Measurements from ENCODE around the gene ANKS1A. TPM values are rescaled to one million over a fixed set of nuclear protein-coding genes. Genes with fewer than 3 reads are reported as not detected.
"Not testable (repeated sequence)": the region's sequence is repeated elsewhere in the genome, so short reads cannot be mapped to it uniquely, and the experiment has no call there.

The ANKS1A gene
- polyA plus RNA-seq, 1 donor = 64.0 TPM

DNA sequence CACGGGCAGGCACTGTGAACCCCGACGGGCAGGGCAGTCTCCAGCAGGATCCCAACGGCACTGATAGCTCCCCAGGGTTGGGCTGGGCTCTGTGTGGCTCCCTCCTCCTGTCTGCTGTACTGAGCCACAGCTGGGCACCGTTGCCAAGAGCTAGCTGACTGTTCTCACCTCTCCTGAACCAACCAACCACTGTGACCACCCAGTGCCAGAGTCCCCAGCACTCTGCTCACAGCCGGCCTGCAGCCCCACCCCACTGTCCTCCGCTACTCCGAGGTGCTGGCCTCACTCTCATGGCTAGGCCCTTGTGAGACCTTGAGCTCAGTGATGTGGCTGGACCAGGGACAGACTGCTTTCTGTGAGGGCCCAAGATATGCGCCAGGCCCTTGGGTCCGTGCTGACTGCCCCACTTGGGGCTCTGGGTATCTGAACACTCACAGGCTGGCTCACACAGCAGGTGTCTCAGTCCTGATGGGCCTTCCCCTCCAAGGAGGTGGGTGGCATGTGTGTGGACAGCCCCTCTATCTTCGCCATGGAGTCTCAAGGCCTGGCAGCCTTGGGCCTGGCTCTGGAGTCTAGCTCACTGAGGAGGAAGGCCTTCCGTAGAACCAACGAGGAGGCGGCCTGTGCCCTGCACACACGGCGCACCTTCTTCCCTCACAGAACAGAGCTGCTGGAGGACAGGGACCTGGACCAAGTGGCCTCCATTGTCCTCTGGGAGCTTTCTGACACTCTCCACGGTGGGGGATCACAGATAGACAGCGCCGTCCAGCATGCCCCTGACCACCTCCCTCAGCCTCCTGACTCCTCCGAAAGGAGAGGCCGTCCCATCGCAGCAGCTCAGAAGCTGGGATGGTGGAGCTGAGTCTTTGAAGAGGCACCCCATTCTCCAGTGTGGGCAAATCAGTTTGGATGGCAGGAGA, 198.6 kb downstream of the ANKS1A start:
- DNase-seq = no peak

DNA sequence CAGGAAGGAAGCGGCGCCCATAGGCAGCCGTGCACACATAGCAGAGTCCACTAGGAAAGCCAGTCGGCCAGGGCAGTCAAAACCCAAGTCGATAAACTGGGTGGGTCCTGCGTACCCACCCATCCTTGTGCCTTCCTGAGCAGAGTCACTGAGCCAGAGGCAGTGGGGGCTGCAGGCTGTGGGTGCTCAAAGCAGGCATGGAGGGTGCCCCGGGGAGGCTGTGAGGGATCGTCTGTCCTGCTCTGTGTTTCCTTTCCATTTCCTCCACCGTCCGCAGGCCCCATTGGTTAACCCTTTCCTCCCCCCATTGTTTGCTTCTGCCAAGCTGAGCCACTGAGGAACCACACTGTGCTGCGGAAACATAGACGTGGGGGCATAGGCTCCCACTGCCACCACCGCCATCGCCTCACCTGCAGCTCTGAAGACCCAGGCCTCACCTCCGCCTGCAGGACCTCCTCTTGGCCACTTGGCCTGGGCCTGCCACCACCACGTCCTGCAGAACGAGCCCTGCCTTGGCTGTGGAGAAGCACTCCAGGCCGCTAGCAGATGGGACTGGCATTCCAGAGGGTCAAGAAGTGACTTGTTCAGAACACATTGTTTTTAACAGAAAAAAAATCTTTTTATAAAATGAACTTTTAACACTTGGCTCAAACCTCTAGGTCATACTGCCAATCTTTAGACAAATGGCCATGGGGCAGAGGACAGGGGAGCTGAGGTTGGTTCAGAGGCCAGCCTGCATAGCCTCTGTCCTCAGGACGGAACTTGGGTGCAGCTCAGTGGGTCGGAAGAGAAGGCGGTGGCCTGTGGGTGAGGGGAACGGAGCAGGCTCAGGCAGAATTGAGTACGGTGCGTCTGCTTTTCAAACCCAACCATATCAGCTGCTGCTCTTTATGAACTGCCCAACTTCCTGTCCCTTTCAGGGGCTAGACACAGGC, 199.5 kb downstream of the ANKS1A start:
- no peak for DNase-seq

DNA sequence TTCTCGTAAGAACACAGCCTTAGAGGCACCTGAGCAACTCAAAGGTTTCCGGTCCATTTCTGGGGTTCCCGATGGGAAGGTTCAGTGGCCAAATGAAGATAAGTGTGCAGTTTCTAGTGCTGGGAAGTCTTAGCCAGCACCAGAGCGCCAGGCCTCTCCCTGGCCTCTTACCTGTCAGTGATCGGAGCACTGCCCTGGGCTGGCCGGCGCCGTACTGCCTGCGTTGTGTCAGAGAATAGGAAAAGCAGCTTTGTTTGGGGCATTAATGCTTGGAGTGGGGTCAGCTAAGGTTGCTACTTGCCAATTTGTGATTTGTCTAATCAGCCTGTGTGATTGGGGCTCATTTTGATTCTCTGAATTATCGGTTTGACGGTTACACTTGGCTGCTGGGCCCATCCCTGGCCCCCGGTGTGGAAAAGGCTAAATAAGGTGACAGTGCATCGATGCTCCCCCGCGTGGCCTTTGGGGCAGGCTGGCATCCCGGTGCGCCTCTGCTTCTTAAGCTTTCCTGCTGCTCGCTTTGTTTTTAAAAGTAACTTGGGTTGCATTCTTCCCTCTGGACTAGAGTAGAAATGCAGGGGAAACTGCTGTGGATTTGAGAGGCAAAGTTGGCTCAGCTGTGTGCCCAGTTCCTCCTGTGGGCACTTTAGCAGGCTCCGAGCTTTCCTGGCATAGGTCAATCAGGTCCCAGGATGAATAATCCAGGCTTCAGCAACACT, 200.3 kb downstream of the ANKS1A start:
- DNase-seq = no peak

DNA sequence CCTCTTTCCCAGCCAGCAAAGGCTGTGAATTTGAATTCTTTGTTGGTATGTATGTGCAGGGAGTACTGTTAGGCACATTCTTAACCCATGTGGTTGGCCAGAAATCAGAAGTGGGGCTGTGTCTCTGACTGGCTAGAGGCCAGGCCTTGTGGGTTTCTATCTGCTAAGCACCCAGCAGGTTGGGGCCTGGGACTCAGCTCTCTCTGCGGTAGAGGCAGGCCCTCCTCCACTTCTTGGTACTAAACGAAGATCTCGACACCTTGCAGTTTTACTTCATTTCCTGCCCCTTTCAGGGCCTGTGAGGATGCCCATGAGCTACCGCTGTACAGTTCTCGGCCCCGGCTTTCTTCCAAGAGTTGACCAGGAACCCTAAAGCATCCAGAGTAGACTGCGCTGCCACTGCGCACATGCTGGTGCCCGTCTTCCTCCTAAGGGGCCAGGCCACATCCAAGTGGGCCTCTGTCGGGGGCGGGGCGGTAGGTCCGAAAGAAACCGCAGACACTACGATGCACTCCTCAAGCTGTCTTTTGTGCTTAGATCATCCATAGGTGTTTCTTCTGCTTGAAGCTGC, 201.0 kb downstream of the ANKS1A start:
- no peak for DNase-seq

DNA sequence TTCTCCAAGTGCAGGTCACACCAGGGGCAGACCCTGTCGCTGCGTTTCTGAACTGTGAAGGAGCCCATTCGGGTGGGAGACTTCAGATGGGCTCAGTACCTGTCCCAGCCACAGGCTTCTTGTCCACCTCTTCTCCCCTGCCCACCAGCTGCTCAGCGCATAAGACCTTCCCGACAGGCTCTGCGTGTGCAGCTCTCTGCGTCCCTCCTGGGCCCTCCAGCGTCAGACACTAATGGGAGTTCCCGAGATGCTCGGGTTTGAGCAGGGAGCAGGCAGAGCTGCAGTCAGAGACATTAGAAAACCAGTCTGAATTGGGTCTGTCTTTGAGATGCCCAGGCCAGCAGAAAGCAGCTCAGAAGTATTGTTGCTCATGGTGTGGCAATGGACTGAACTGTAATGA, 201.7 kb downstream of the ANKS1A start:
- no peak for DNase-seq

DNA sequence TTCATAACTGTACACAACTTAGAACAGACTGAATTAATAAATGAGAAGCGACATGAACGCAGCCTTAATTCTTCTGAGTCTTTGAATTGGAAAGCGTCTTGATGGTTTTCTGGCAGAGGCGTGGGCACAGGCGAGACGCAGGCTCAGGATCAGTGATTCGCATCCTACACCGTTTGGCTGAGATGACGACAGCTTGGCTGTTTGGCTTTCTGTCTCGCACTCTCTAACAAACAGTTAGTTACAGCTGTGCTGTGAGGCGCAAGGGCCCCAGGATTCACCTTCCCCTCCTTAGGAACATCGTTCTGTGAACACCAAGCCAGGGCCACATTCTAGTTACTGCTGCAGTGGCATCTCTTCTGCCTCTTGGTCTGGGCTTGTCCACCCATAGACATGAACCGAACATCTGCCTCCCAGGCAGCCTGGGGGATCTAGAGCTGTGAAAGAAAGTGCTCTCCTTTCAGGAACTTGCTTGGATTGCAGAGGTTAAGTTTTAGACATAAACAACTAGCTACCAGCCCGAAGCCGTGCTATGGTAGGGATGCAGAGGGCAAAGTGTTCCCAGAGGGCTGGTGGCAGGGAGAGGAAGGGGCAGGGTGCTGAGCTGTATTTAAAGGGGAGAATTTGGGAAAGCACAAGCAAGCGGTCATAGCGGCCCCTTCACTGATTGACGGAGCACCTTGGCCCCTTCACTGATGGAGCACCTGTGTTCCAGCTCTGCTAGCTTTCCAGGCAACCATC, 202.5 kb downstream of the ANKS1A start:
- no peak for DNase-seq

DNA sequence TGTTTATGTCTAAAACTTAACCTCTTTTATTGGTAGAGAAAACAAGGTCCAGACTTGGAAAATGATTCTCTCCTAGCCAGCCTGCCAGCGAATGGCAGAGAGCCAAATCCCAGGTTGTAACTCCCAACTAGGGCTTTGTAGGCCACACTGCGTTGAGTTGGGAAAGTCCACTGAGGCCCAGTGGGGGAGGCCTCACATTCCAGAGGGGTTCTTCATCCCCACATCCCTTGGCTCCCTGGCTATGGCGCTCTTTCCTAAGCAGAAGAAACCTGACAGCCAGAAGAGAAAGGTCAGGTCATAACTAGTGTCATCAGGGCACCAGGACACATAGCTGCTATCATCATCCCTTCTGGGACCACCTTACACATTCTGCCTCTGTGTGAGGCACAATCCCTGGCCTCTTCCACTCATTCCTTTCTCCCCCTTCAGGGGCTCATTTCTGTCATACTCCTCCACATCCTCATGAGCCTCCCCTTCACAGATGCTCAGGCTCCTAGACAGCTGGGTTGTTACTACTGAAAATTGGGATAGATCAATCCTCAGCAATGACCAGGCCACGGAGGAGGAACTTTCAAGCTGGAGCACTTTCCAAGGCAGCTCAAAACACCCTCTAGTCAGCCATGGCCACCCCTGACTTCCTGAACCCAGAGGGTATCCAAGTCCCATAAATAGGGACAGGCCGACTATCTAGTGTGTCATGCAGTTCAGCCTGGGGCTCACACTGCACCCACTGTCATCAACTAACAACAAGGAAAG, 203.5 kb downstream of the ANKS1A start:
- no peak for DNase-seq

DNA sequence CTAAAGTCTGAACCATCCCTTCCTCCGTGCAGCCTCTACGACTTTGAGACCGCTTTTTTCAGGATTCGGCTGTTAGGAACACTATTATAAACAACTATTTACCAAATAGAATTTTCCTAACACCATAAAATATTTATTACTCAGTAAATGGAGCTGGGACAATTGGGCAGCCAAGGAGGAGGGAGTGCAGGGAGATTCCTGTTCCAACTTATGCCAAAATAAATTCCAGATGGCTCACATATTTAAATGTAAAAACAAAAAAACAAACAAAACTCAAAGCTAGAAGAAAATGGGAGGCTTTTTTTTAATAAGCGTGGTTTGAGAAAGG, 204.0 kb downstream of the ANKS1A start:
- no peak for DNase-seq

DNA sequence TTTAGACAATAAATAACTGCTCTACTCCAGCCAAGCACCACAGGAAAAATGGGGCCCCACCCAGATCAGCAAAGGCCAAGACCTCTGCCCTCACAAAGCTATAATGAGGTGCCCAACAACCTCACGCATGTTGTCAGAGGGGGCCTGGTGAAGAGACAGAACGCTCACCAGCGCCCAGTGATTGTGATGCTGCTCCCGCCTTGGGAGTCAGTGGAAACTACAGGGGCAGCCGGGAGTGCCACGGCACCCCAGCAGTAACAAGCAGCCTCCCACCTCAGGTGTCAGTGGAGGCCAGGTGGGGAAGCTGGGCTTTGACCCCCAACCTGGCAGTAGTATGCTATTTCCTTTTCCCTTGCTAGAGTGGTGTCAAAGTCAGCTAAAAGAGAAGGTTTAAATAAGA, 204.7 kb downstream of the ANKS1A start:
- DNase-seq = no peak

DNA sequence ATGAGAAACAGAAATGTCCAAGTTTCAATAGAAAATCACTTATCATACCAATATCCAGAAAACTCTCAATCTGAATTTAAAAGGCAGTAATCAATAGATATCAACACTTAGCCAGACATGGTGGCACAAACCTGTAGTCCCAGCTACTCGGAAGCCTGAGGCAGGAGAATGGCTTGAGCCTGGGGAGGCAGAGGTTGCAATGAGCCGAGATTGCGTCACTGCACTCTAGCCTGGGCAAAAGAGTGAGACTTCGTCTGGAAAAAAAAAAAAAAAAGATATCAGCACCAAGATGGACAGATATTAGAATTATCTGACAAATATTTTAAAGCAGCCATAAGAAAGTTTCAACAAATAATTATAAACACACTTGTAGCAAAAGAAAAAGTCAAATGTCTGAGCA, 205.1 kb downstream of the ANKS1A start:
- no peak for DNase-seq

DNA sequence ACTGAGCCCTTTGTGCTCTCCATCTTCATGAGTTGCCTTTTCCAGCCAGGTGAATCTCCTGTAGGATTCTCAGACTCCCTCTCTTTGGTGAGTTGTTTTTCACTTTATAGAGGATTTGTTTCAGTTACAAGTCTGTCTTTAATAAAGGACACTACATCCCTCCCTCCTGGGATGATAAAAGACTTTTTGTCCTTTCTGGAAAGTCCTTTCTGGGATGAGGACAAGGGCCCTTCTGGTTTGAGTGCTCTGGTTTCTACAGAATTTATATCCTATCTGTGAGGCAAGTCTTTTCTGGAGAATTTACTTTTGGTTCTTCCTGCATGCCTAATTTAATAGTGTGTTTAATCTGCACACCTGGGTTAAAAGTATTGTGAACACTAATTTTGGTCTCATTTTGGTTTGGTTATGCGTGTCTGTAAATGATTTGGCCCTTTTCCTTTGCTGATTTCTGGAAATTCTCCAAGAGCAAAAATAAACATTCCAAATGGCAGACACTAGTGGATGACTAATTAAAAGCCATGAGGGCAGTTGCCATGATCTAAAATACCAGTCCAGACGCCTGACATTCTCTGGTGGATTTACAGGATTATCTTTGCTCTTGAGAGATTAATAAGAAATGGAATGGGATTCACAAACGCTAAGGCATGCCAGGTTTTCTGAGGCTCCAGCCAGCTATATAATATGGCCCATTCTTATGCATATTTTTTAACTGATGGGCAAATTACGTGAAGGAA, 207.2 kb downstream of the ANKS1A start:
- DNase-seq = no peak

DNA sequence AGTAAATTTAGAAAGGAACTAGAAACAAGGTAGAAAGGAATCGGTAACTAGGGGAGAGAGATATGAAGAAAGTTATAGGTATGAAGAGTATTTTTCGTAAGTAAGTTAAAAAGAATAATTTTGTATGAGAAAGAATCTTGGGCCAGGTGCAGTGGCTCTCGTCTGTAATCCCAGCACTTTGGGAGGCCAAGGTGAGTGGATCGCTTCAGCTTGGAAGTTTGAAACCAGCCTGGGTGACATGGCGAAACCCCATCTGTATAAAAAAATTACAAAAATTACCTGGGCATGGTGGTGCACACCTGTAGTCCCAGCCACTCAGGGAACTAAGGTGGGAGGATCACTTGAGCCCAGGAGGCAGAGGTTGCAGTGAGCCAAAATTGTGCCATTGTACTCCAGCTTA, 210.1 kb downstream of the ANKS1A start:
- DNase-seq = no peak

DNA sequence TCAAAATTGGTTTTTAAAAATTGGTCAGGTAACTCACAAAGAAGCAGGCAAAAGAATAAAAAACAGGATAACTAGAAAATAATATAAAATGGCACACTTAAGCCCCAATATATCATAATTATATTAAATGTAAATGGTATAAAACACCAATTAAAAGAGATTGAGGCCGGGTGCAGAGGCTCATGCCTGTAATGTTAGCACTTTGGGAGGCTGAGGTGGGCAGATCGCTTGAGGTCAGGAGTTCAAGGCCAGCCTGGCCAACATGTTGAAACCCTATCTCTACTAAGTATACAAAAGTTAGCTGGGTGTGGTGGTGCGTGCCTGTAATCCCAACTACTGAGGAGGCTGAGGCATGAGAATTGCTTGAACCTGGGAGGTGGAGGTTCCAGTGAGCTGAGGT, 216.0 kb downstream of the ANKS1A start:
- no peak for DNase-seq

DNA sequence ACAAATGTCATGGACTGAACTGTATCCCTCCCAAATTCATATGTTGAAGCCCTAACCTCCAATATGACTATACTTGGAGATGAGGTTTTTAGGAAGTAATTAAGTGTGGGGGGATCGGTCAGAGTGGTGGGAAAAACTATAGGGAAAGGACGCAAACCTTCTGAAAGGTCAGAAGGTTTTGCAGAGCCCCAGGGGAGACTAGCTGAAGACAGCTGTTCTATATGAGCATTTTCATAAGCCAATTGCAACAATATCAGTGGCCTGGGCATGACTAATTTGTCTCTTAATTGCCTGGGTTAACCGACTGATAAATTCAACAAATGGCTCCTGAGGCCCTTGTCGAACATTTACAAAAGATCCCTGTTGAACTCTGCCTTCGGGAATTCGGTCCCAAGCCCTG, 217.0 kb downstream of the ANKS1A start:
- DNase-seq = not testable (repeated sequence)

DNA sequence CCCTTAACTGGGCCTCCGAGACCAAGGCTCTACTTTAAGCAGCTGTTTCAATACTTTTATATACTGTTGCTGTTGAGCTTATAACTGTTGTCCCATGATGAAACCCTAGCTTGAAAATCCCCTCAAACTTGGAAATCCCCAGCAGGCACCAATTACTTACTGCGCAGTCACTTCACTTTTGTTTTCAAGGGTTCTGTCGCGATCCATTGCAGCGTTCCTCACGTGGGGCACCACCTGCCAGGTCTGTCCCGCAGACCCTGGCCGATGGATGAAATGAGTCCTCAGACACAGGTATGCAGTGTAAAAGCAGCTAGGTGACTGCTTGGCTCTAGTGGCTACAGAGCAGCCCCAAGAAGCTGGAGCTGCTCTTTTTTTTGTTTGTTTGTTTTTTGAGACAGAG, 218.2 kb downstream of the ANKS1A start:
- not testable (repeated sequence) for DNase-seq

DNA sequence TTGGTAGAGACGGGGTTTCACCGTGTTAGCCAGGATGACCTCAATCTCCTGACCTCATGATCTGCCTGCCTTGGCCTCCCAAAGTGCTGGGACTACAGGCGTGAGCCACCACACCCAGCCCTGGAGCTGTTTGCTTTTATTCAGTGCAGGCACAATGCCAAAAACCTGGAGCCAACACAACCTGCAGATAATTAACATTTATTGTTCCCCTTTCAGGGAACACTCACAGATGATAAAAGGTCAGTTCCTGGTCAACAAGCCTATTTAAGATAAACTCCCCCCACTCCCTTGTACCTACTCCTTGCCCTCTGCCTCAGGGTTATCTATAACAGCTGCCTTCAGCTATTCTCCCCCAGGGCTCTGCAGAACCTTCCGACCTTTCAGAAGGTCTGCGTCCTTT, 218.7 kb downstream of the ANKS1A start:
- DNase-seq = not testable (repeated sequence)

DNA sequence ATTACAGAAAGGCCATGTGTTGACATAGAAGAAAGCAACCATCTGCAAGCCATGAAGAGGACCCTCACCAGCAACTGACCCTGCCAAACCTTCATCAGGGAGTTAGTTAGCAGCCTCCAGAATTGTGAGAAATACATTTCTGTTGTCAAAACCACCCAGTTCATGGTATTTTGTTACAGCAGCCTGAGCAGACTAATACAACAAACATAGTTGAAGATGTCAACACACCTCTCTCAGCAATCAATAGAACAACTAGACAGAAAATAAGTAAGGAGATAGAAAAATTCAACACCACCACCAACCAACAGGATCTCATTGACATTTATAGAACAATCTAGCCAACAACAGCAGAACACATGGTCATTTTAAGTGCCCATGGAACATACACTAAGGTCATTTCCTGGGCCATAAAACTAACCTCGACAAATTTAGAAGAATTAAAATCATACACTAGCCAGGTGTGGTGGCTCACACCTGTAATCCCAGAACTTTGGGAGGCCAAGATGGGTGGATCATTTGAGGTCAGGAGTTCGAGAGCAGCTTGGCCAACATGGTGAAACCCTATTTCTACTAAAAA, 219.3 kb downstream of the ANKS1A start:
- DNase-seq = no peak

DNA sequence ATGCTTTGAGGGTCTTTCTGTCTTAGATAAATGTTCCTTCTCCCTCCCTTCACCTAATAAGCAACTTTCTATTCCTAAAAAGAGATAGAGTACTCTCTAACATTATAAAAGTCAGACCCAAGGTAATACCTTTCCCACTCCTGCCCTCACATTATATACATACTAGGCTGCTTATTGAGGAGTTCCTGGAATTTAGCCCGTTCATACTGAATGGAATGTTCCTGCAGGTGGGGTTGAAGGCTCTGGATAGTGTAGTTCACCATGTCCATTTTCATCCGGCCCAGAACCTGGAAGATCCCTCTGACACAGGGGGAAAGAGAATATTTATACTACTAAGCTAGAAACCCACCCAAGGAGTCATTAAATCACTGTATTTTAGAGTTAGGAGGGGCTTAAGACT, 231.7 kb downstream of the ANKS1A start:
- DNase-seq = no peak

DNA sequence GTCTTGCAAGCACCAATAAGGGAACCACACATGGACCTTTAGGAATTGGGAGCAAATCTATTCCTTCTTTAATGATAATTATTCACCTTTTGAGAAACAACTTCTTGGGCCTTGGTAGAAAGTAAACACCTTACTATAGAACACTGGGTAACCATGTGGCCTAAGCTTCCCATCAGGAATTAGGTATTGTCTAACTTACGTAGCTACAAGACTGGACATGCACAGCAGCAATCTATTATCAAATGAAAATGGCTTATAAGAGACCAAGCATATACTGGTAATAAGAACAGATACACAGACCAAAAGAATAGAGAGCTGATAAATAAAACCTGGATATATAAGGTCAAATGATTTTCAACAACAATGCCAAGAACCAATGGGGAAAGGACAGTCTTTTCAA, 235.3 kb downstream of the ANKS1A start:
- DNase-seq = no peak

DNA sequence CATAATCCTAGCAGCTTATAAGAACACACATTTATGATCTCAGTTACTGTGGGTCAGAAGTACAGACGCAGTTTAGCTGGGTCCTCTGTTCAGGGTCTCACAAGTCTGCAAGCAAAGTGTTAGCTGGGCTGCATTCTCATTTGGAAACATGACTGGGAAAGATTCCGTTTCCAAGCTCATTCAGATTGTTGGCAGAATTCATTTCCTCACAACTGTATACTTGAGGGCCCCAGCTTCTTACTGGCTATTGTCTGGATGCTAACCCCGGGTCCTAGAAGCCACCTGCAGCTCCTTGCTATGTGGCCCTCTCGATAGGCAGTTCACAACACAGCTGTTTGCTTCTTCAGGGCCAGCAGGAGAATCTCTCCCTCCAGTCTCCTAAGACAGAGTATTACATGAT, 239.0 kb downstream of the ANKS1A start:
- peak; percentile 40 for DNase-seq
